ENCODE data around the gene TAF5L.
"Not testable (repeated sequence)": the region's sequence is repeated elsewhere in the genome, so short reads cannot be mapped to it uniquely, and the experiment has no call there.

TAF5L gene

GRCh38 chr1:229563241-229563640 is 62.7 kb downstream of the TAF5L start:
- DNase-seq = no peak

DNA sequence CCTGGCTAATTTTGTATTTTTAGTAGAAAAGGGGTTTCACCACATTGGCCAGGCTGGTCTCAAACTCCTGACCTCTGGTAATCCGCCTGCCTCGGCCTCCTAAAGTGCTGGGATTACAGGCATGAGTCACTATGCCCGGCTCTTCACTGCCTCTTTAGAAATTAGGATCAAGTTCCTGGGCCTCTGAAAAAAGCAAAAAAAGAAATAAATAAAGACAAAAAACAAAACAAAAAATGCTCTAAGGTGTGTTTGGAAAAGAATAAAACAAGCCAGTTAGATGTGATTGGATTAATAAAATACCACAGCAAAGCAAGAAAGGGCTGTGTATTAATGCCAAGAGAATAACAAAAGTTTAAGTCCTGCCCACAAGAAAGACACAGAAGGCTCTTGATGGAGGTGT is 63.2 kb downstream of the TAF5L start:
- DNase-seq = no peak

DNA sequence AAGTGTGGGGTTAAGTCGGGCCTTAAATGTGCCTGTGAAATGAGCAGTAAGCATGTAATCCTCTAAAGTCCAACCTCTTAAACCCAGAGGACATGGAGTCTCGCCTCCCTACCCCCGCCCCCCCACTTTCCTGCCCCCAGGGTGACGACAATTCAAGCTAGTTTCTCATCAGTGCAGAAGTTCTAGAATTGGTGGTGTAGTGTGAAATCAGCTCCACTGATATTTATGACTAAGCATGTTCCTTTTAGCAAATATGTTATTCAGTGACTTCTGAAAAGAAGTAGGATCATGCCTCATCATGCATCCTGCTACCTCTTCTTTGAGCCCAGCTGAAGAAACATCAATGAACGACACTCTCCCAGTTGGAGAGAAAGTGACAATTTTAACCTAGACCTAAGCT is 64.8 kb downstream of the TAF5L start:
- DNase-seq = no peak

GRCh38 chr1:229560124-229560523 is 65.8 kb downstream of the TAF5L start:
- not testable (repeated sequence) for DNase-seq

- DNase-seq = not testable (repeated sequence)
Measured at GRCh38 chr1:229559336-229559801, 66.6 kb downstream of the TAF5L start.

GRCh38 chr1:229558460-229559335 is 67.2 kb downstream of the TAF5L start, which contains the start of gene ABCB10:
Gene ABCB10, minus strand, starts transcription at chr1:229558707. Its CDS starts 55 bp downstream, at chr1:229558652.
- DNase-seq = peak; percentile 99

GRCh38 chr1:229557913-229558414 is 68.0 kb downstream of the TAF5L start:
- DNase-seq = peak; percentile 68

GRCh38 chr1:229557200-229557850 is 68.6 kb downstream of the TAF5L start:
- no peak for DNase-seq

- no peak for DNase-seq
Measured at GRCh38 chr1:229554886-229555621, 70.9 kb downstream of the TAF5L start.

- DNase-seq = no peak
Measured at GRCh38 chr1:229553621-229554130, 72.2 kb downstream of the TAF5L start.

- DNase-seq = no peak
Measured at GRCh38 chr1:229552732-229553131, 73.2 kb downstream of the TAF5L start.

DNA sequence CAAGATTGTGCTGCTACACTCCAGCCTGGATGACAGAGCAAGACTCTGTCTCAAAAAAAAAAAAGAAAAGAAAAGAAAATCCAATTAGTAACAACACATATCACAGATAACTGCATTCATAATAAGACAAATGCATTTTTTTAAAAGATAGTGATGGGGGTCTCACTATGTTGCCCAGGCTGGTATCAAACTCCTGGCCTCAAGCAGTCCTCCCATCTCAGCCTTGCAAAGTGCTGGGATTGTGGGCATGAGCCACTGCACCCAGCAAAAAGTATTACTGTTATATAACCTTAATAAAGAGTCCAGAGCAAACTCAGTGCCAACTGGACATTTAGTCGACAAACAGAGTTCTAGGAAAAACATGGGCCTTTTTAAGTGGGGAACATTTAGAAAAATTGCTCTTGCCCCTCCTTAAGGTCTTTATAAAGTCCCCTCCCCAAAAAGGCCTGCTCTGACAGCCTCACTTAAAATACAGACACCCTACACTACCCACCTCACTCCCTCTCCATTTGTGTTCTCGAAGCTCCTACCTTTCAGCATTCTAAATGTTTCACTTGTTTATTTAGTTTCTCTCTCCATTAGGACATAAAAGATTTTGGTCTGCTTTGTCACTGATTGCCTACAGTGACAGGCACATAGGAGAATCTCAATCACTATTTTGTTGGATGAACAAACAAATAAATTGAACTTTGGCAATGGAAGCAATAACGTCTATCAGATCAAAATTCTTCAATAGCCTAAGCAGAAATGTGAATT is 74.9 kb downstream of the TAF5L start:
- no peak for DNase-seq

DNA sequence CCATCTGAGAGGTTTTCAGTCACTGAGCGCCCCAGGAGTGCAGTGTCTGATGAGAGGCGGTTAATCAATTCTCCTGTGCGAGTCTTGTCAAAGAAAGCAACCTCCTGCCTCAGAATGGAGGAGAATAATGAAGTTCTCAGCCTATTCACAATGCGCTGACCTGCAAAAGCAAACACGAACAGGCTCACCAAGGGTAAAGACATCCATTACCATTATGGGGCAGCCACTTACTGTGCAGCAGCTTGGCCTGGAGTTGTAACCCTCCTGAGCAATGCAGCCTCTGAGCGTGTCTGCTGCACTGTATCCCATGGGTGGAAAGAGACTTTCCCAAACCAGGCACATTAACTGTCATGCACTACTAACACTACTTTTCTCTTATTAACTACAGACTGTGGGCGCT is 78.4 kb downstream of the TAF5L start:
- DNase-seq = no peak

GRCh38 chr1:229544587-229544986 is 81.3 kb downstream of the TAF5L start:
- no peak for DNase-seq

All from islet precursor cell (in vitro differentiated cells).